ENCODE results near the gene CFAP61. TPM values are rescaled to one million over a fixed set of nuclear protein-coding genes. Genes with fewer than 3 reads are reported as not detected.

The CFAP61 gene
- total and polyA plus RNA-seq, 8 donors: 0.95 to 5.3 (median 3.2) TPM; not detected in 1

- H3K4me1 ChIP-seq: peaks cover 8 to 54% of the 10 kb centered on the region in 2 donors
Measured at GRCh38 chr20:20017001-20017843, 35.1 kb upstream of the CFAP61 start, which contains the start of gene NAA20. Gene NAA20, plus strand, starts transcription at chr20:20017362. Its CDS starts 35 bp downstream, at chr20:20017397.

GRCh38 chr20:20017844-20018185, 34.5 kb upstream of the CFAP61 start:
- no peak for TF ChIP-seq CTCF (IDR thresholded peaks at IDR 0.05)
- no peak for DNase-seq
- ATAC-seq: peak; percentile 4
- intact Hi-C loops (cut with DNase I): no loop called here
- Histone ChIP-seq H3K4me1 (peaks cover 8 to 54% of the 10 kb centered on the region in 2 donors), H3K9me3 (no peaks in the 10 kb centered on the region), H3K36me3 (peaks cover 0 to 5% of the 10 kb centered on the region in 2 donors), H3K27me3 (no peaks in the 10 kb centered on the region), H3K4me3 (peak overlapping the region; percentile 86 to 97), H3K27ac (peak overlapping the region in 1 of 2 donors; percentile 84)

More at GRCh38 chr20:20017001-20017843, 35.1 kb upstream of the CFAP61 start, which contains the start of gene NAA20:
- Histone ChIP-seq H3K36me3 (no peaks in the 10 kb centered on the region), H3K27ac (peak within 1 kb of the TSS; percentile 70 to 84), H3K27me3 (no peaks in the 10 kb centered on the region), H3K9me3 (no peaks in the 10 kb centered on the region), H3K4me3 (peak within 1 kb of the TSS; percentile 86 to 97)
- DNase-seq (peak; percentile 86 to 99 (median 94)), ATAC-seq (peak; percentile 97)
- intact Hi-C loops (cut with DNase I): no loop called here
- peak; percentile 84 to 88 for TF ChIP-seq CTCF (IDR thresholded peaks at IDR 0.05)

DNA sequence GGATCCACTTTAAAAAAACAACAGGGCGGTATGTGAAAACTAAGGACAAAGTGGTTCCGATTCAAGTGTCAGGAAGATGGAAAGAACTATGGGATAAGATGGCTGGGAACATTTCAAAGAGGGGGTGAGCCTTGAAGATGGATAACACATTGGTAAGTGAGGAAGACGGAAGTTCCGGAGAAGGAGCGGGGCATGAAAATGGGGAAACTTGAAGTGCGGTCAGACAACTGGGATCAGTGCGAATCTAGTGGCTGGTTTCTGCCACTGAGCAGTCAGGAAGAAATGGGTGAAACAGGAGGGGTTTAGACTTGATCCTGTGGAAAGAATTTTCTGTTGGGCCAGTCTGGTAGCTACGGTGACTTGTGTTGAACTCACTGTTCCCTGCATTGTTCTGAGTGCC, 34.0 kb upstream of the CFAP61 start:
- ATAC-seq: no peak
- no peaks in the 10 kb centered on the region for H3K27me3 ChIP-seq
- TF ChIP-seq CTCF (IDR thresholded peaks at IDR 0.05): no peak
- H3K4me3 ChIP-seq: peak overlapping the region in 1 of 2 donors; percentile 97
- no peak for DNase-seq
- peaks cover 0 to 10% of the 10 kb centered on the region in 2 donors for H3K36me3 ChIP-seq
- H3K4me1 ChIP-seq: peaks cover 8 to 54% of the 10 kb centered on the region in 2 donors
- H3K9me3 ChIP-seq: no peaks in the 10 kb centered on the region
- intact Hi-C loops (cut with DNase I): no loop called here
- H3K27ac ChIP-seq: no peak overlapping the region

- peaks cover 0 to 11% of the 10 kb centered on the region in 2 donors for H3K36me3 ChIP-seq
- no peak overlapping the region for H3K27ac ChIP-seq
- DNase-seq: no peak
- H3K4me3 ChIP-seq: no peak overlapping the region
- no peak for TF ChIP-seq CTCF (IDR thresholded peaks at IDR 0.05)
- peaks cover 8 to 51% of the 10 kb centered on the region in 2 donors for H3K4me1 ChIP-seq
- ATAC-seq: no peak
- intact Hi-C loops (cut with DNase I): no loop called here
- H3K9me3 ChIP-seq: no peaks in the 10 kb centered on the region
- H3K27me3 ChIP-seq: no peaks in the 10 kb centered on the region
Measured at GRCh38 chr20:20019123-20019522, 33.2 kb upstream of the CFAP61 start.

DNA sequence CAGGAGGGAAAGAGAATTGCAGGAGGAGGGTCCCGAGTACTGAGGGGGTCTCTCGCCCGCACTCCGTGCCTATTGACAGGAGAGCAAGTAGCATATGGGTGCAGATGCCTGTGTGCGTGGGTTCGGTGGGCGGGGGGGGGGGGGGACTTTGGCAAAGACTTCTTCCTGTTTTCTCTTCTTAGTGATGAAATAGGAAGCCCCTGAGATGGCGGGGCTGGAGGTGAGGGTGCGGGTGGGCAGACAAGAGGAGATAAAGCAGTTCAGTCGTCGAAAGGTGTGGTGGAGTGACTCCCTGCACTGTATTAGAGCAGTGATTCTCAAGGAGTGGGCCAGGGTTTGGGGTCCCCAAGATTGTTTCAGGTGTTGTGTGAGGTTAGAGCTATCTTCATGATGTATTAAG, 31.4 kb upstream of the CFAP61 start:
- Histone ChIP-seq H3K36me3 (peaks cover 0 to 15% of the 10 kb centered on the region in 2 donors), H3K4me1 (peaks cover 8 to 44% of the 10 kb centered on the region in 2 donors), H3K9me3 (no peaks in the 10 kb centered on the region), H3K4me3 (no peak overlapping the region), H3K27me3 (no peaks in the 10 kb centered on the region), H3K27ac (no peak overlapping the region)
- intact Hi-C loops (cut with DNase I): no loop called here
- ATAC-seq (no peak), DNase-seq (no peak)
- no peak for TF ChIP-seq CTCF (IDR thresholded peaks at IDR 0.05)

Data from left lung (tissue), 10 donors.